ENCODE results near the gene FFAR1.

DNA sequence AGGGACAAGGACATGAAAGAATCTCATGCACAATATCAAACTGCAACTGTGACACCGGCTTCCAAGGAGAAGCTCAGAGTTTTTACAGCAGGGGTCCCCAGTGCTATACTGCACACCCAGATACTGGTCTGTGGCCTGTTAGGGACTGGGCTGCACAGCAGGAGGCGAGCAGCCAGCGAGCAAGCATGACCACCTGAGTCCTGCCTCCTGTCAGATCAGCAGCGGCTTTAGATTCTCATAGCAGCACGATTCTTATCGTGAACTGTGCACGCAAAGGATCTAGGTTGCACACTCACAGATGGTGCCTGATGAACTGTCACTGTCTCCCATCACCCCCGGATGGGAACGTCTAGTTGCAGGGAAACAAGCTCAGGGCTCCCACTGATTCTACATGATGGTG is 31.8 kb upstream of the FFAR1 start:
- TF ChIP-seq, protein P1, sequence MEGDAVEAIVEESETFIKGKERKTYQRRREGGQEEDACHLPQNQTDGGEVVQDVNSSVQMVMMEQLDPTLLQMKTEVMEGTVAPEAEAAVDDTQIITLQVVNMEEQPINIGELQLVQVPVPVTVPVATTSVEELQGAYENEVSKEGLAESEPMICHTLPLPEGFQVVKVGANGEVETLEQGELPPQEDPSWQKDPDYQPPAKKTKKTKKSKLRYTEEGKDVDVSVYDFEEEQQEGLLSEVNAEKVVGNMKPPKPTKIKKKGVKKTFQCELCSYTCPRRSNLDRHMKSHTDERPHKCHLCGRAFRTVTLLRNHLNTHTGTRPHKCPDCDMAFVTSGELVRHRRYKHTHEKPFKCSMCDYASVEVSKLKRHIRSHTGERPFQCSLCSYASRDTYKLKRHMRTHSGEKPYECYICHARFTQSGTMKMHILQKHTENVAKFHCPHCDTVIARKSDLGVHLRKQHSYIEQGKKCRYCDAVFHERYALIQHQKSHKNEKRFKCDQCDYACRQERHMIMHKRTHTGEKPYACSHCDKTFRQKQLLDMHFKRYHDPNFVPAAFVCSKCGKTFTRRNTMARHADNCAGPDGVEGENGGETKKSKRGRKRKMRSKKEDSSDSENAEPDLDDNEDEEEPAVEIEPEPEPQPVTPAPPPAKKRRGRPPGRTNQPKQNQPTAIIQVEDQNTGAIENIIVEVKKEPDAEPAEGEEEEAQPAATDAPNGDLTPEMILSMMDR (IDR thresholded peaks at IDR 0.05; ENCODE audit: low read length) = no peak
- no peak for TF ChIP-seq EZH2 (optimal IDR thresholded peaks at IDR 0.05; ENCODE audit: low read depth, low read length)
- TF ChIP-seq EZH2phosphoT487 (IDR thresholded peaks at IDR 0.05; ENCODE audit: low read length) = no peak
